HG03354 (cell line): ENCODE results near the gene CLASP1.
"Not testable (repeated sequence)": the region's sequence is repeated elsewhere in the genome, so short reads cannot be mapped to it uniquely, and the experiment has no call there.

Experiments used
- ATAC-seq: cut with Tn5 transposase; IDR thresholded peaks from one replicate; pipeline ENCODE4 v1.9.1; 2021; ENCODE audit warnings: mild to moderate bottlenecking; ENCODE audit not compliant: unreplicated experiment, poor library complexity, severe bottlenecking

The CLASP1 gene

DNA sequence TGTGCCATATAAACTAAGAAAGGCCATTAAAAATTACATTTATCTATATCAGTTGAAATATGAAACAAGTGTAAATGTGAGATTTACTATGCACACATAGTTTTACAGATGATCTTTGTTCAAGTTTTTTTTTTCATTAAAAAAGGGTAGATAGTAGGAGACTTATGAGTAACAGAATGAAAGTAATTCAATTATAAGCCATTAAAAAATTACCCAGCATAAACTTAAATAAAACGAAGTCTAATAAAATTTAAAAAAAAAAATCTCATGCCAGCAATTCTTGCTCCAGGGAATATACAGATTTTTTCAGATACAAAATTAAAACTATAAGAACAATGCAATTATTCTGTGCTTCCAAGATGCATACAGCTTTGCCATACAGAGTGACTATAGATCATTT, 236.9 kb downstream of the CLASP1 start:
- ATAC-seq, result no peak

DNA sequence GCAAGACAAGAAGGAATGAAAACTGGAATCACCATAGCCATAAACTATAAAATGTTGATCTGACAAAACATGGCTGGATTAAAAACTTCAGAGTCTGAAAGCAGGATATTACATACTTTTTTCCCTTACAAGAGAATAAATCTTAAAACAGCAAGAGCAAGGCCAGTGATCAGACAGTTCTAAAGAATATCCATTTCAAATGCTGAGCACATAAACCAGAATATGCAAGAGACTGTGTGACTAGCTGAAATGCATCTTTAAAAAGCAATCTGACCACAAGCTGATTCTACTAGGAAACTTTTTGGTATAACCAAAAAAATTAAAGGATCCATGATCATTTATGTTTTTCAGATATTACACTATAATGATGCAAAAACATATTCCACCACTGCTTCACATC, 239.3 kb downstream of the CLASP1 start:
- ATAC-seq, result no peak

DNA sequence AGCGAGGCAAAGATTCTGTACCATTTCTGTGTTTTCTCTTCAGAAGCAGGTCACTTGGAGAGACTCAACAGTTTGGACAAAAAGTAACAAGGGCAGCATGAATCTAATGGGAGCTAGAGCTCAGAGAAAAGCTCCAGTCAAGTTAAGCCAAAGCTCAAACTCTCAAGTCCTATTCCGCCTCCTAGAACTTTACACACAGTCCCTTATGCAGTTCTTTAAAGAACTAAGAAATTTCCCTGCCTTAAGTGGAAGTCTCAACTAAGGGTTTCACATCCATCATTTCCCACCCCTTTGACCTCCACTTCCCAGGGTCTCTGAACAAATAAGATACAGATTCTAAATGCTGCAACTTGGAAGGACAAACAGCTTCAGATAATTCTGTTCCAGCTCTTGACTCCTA, 239.9 kb downstream of the CLASP1 start:
- no peak for ATAC-seq

DNA sequence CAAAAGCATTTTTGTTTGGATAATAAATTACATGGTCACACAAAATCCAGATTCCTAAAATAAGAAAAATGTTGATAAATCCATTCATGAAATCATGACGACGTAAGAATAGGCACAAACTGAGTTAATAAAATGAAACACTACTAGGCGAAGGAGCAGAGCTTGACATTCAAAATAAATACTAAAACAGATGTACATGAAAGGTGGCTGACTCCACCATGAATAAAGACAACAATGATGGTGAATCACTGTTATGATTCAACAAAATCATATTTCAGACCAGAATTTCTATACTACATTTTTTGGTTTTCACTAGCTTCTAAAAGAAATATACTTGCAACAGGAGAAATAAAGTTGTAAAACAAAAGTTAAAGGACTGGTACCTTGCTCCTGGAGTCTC, 240.6 kb downstream of the CLASP1 start:
- ATAC-seq, result no peak

DNA sequence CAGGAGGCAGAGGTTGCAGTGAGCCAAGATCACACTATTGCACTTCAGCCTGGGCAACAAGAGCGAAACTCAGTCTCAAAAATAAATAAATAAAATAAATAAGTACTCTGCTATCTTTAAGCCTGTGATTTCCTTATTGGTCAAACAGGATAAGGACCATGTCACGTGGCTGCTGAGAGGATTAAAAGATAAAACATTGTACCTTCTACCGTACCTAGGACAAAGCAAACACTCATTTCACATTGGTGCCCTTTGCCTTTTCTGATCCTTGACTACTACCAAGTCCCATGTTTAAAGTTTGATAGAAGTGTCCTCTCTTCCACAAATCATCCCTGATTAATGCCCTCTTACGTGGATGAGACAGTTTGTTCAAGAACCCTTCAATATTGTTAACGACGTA, 244.0 kb downstream of the CLASP1 start:
- ATAC-seq, result no peak

DNA sequence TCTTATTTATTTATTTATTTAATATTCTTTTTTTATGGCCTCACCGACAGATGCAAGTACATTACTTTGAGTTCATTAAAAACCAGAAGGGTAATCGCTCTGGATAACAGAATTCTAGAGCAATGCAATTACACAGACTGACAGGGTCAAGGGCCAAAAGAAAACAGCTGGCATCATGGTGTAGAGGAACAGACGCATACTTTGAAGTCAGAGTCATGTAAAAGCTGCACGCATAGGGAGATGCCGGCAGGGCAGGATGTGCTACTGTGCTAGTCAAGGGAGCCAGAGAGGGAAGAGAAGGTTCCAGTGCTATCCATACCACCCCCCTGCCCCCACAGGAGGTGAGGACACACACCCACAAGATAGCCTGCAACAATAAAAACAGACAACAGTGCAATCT, 249.1 kb downstream of the CLASP1 start:
- ATAC-seq, result no peak

DNA sequence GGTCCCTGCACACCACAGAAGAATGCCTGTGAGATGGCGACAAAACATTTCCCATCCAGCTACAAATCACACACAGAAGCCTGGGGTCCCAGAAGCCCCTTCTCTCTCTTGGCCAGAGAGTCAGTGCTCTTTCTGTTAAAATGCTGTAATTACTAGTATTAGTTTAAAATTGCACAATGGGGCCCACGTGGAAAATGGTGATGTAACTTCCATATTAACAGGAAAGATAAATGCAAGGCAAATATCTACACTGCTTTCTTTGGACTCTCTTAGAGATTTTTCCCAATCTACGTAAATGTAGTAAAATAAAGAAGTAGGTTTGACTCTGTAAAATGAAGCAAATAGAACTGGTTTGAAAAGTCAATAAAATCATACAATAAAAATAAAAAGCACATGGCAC, 250.4 kb downstream of the CLASP1 start:
- ATAC-seq, result no peak

DNA sequence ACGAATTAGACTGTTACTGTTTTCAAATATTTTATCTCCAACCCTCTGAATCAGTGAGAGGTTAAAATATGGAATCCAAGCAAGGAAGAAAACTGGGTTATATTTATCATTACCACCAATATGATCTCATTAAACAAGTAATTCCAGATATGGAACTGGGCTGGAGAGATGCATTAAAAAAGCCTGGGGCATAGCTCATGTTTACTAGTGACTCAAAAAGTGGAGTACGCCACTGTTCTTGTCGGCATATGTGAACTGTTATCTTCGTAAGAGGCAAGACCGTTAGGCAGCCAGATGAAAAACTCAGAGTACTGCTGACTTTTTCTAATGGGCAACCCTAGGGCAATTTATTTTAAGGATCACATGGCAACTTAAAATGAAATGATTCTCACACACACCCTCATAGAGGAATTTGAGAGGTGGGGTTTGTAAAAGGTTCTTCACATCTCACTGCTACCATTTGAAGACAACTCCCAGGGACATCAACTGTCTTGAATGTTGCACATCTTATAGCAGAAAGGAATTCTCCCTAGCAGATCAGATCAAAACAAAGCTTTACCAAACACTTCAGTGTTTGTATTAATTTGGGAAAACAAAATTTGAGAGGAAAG, 259.1 kb downstream of the CLASP1 start:
- ATAC-seq, result no peak

DNA sequence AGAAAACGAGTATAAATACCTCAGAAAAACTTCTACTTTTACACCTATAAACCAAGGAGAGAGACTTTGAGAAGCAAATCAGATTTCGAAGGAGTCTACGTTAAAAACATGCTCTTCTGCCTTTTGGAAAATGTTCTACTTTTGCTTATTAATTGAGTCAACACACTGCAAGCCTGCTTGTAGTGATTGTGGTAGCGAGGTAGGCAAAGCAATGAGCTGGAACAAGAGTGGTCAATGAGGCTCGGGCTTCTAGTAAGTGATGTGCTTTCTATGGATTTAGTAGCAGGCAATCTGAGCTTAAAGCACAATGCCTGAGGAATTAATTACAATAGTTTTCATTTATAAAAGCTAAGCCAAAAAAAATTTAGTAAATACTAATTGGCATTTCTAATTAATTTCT, 260.9 kb downstream of the CLASP1 start:
- ATAC-seq, result no peak

DNA sequence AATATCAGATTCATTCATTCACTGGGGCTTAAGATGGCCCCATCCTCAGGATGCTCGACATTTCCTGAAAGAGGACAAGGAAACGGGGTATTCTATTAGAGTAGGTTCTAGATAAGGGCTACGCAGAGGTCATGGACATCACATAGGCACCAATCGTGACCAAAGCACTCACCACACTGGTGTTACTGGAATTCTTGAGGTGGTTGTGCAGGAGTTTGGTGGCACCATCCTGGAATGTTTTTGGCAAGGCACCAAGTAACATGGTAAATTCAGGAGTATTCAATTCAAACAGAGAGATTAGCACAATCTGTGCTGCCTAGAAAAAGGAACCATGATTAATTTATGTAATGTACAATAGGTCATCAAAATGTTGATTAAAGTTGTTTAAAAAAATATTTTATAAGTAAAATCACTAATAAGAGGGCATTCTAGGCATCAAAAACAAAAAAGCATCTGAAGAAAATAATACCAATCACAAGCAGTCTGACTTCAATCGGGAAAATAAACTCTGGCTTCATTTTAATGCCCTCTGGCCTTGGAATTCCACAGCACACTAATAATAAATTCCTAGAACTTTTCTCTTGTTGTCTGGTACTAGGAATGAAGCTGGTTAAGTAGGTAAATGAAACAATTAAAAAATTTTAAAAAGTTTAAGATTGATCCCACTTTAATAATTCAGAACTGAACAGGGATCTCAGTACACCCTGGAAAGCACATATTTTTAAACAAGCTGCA, 261.5 kb downstream of the CLASP1 start:
- no peak for ATAC-seq

DNA sequence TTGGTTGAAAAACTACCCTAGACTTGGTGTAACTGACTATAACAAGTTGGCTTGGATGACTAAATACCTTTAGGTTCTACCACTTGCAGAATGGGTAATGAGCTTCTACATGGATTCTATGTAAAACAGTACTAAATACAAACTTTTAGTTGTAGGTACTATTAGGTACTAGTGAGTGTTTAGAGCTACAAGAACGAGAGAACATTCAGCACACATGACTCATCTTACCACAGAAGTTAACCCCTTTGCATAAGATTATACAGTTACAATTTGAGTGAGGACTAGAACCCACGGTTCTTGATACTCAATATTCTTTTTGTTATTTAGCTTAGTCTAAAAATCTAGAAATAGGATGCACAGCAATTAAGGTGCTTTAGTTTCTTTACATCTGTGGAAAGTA, 262.6 kb downstream of the CLASP1 start:
- no peak for ATAC-seq

DNA sequence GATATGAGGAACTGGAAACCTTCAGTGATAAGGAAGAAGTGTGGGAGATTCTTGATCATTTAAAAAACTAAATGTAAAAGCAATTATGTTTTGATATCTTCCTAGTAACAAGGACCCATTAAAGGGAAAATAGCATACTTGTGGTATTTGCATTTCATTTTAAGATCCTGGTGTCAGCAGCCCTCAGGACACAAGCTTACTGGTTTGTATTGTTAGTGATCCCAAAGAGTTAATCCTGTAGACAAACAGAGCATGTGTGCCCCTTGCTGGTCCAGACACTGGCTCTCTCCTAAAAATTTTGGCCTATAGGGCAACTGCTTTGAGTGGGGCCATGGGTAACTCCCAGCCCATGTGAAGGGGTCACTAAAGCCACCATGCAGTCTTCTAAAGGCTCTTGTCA, 263.2 kb downstream of the CLASP1 start:
- no peak for ATAC-seq

DNA sequence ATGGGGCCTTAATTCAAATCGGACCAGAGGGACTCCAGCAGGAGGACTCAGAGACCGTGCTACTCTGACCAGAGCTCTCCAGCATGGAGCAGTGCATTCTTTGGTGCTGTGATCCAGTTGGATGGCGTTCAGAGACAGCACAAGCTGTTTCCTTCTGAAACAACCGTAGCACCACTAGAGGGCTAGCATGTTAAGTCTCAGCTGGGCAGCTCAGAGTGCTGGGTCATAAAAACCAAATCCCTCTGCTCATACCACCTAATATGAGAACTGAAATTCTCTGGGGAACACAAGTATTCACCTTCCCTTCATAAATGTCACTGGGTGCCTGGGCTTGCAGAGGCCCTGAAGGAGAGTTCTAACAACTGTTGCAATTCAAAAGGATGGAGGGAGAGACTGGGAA, 266.5 kb downstream of the CLASP1 start:
- ATAC-seq, result no peak

DNA sequence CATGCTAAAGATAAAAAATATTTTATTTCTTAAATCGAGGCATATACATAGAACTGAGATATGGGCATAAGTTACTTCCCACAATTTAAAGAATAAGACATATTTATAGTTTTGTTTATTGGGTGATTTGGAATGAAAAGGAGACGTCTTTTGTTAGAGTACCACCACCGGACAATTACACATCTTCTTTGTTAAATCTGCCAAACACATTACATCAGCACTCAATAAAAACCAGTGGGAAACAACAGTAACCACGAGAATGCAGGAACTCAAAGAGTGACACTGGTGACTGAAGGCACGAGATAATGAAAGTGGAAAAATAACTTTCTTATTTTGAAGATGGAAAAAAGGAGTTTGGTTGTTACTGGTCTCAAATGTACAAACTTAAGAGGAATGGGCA, 271.6 kb downstream of the CLASP1 start:
- ATAC-seq, result no peak

DNA sequence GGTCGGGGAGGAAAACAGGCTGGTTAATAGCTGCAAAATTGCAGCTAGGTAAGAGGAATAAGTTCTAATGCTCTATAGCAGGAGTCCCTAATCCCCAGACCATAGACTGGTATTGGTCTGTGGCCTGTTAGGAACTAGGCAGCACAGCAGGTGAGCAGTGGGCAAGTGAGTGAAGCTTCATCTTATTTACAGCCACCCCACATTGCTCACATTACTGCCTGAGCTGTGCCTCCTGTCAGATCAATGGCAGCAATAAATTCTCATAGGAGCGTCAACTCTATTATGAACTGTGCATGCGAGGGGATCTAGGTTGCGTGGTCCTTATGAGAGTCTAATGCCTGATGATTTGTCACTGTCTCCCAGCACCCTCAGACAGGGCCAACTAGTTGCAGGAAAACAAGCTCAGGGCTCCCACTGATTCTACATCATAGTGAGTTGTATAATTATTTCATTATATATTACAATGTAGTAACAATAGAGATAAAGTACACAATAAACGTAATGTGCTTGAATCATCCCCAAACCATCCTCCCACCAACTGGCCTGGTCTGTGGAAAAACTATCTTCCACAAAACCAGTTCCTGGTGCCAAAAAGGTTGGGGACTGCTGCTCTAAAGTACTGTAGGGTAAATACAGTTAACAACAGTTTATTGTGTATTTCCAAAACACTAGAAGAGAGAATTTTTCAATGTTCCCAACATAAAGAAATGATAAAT, 272.6 kb downstream of the CLASP1 start:
- no peak for ATAC-seq

DNA sequence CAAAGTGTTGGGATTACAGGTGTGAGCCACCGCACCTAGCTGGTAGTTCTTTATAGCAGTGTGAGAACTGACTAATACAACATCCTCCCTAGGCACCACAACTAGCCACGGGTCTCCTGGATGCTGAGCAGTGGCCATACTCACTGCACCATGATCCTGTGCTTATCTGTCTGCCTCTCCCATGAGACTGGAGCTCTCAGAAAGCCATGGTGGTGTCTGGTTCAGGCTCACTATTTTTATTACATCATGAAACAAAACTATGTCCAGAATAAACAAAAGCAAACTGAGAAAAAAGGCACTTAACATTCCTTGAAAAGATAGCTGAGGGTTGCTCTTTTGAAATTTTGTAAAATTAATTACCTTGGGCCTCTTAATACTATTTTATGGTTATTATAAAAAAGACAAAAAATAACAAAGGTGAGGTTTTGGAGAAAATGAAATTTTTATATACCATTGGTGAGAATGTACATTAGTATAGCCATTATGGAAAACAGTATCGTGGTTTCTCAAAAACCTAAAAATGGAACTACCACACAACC, 273.6 kb downstream of the CLASP1 start:
- no peak for ATAC-seq

DNA sequence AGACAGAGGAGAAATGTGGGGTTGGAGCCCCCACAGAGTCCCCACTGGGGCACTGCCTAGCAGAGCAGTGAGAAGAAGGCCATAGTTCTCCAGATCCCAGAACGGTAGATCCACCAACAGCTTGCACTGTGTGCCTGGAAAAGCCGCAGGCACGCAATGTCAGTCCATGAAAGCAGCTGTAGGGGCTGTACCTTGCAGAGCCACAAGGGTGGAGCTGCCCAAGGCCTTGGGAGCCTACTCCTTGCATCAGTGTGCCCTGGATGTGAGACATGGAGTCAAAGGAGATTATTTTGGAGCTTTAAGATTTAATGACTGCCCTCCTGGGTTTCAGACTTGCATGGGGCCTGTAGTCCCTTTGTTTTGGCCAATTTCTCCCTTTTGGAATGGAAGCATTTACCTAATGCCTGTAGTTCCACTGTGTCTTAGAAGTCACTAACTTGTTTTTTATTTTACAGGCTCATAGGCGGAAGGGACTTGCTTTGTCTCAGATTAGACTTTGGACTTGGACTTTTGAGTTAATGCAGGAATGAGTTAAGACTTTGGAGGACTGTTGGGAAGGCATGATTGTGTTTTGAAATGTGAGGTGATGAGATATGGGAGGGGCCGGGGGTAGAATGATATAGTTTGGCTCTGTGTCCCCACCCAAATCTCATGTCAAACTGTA, 274.7 kb downstream of the CLASP1 start:
- ATAC-seq, result not testable (repeated sequence)

DNA sequence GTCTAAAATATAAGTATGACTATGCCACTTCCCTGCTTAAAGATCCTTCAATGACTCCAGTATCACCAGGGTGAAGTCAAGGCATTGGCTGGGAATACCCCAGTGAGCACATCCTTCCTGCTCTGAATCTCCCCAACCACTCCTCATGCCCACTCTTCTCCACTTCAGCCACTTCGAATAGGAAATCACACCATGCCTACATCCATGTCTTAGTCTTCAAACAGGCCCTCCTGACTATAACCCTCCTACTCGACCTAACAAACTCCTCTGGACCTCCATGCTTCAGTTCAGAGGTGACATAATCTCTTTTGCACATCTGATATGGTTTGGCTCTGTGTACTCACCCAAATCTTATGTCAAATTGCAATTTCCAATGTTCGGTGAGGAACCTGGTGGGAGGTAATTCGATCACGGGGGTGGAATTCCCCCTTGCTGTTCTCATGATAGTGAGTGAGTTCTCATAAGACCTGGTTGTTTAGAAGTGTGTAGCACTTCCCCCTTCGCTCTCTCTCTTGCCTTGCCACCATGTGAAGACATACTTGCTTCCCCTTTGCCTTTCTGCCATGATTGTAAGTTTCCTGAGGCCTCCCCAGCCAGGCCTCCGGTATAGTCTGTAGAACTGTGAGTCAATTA, 276.4 kb downstream of the CLASP1 start:
- no peak for ATAC-seq

DNA sequence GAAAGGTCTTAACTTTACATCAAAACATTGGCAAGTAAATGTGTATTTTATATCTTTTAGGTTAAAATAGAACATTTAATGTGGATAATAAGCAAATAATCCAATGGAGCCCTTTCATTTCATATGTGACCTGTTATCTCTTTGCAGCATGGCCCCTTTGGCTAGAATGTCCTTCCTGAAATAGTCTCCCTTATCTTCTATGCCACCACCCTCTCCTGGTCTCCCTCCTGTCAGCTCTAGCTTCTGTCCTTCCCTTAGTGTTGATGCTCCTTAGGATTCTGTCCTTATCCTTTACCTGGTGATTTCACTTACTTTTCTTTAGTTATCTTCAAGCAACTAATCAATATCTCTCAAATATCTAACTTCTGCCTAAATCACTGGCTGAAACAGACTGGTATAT, 277.2 kb downstream of the CLASP1 start:
- ATAC-seq, result no peak

DNA sequence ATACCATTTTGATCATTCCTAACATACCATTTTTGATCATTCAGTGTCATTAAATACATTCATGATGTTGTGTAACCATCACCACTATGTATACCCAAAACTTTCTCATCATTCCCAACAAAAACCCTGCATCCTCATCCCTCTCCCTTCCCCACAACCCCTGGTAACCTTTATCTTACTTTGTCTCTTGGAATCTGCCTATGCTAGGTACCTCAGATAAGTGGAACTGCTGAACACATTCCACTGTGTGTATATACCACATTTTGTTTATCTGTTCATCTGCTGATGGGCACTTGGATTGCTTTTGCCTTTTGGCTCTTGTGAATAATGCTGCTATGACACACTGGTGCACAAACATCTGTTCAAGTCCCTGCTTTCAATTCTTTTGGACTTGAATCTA, 280.4 kb downstream of the CLASP1 start:
- ATAC-seq, result no peak
